Activated B cell treated with CpG ODN at 0.5 μM for 24 hours (primary cell): ENCODE measurements around the gene RERE. TPM values are rescaled to one million over a fixed set of nuclear protein-coding genes. Genes with fewer than 3 reads are reported as not detected.

ENCODE experiments used
- ATAC-seq: fragments of 200-7000 bp; cut with Tn5 transposase; one replicate; pipeline ENCODE4 v1.10.0; 2021; ENCODE audit warnings: low read depth, mild to moderate bottlenecking, moderate library complexity
- CTCF ChIA-PET: fragments of 350-600 bp; sonication (Branson Sonifier 250); formaldehyde crosslinking; loops from one replicate; lab custom pipeline; 2021; ENCODE audit warnings: antibody characterized with exemption; lab: Charles Lee
- POLR2A ChIA-PET: fragments of 350-600 bp; sonication (Branson Sonifier 250); formaldehyde crosslinking; loops from one replicate; lab custom pipeline; 2021; ENCODE audit warnings: antibody characterized with exemption; lab: Charles Lee
- DNase-seq: peaks from one replicate; pipeline ENCODE4 v3.0.0; 2022
- H3K27ac Mint-ChIP-seq: one replicate; pipeline ENCODE4 v1.8.0; 2020; ENCODE audit warnings: mixed read lengths
- H3K27me3 Mint-ChIP-seq: one replicate; pipeline ENCODE4 v1.8.0; 2021; ENCODE audit warnings: mixed read lengths
- H3K36me3 Mint-ChIP-seq: one replicate; pipeline ENCODE4 v1.8.0; 2021; ENCODE audit warnings: low read depth, mixed read lengths
- H3K4me1 Mint-ChIP-seq: one replicate; pipeline ENCODE4 v1.8.0; 2021; ENCODE audit warnings: mixed read lengths
- H3K4me3 Mint-ChIP-seq: one replicate; pipeline ENCODE4 v1.8.0; 2020; ENCODE audit warnings: mild to moderate bottlenecking, mixed read lengths
- H3K9me3 Mint-ChIP-seq: one replicate; pipeline ENCODE4 v1.8.0; 2020; ENCODE audit warnings: mixed read lengths
- intact Hi-C: fragments of 100-400 bp; cut with micrococcal nuclease; formaldehyde crosslinking; loops from one replicate; pipeline ENCODE4 v1.15.1; 2024
- total RNA-seq: library from RNA; stranded (reverse); gene quantifications from 2 replicates; pipeline ENCODE4 v1.2.3, GENCODE V29; 2022
- TF ChIP-seq, protein P1 (sequence below): fragments of 200-600 bp; IDR thresholded peaks from one replicate; pipeline ENCODE4 v1.8.0; 2022; ENCODE audit warnings: antibody characterized with exemption, mild to moderate bottlenecking

Gene RERE
- total RNA-seq, 1 donor from 2014 or later = 98.8 TPM

DNA sequence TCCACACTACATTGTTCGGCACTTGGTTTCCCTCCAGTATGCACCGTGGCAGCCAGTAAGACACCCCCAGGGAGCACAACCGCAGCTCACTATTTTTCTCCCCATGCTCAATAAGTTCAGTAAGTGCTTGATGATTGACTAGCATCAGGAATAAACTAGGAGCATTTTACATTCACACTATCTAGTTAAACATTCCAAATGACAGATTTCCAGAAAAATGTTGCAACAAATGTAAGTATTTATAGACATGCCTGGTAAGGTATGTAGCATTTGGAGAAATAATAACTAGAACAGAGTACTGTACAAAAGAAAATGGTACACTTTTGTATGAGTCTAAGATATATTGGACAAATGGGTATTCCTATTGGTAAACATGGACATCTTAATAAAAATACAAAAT is 406.6 kb downstream of the RERE start:
- POLR2A ChIA-PET = interaction anchor here (2.3 kb wide), 1 partner anchor 21 kb away, joined by 7 read pairs; no protein-coding TSS in a partner anchor
- TF ChIP-seq, protein P1, sequence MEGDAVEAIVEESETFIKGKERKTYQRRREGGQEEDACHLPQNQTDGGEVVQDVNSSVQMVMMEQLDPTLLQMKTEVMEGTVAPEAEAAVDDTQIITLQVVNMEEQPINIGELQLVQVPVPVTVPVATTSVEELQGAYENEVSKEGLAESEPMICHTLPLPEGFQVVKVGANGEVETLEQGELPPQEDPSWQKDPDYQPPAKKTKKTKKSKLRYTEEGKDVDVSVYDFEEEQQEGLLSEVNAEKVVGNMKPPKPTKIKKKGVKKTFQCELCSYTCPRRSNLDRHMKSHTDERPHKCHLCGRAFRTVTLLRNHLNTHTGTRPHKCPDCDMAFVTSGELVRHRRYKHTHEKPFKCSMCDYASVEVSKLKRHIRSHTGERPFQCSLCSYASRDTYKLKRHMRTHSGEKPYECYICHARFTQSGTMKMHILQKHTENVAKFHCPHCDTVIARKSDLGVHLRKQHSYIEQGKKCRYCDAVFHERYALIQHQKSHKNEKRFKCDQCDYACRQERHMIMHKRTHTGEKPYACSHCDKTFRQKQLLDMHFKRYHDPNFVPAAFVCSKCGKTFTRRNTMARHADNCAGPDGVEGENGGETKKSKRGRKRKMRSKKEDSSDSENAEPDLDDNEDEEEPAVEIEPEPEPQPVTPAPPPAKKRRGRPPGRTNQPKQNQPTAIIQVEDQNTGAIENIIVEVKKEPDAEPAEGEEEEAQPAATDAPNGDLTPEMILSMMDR = no peak
- DNase-seq (no peak), ATAC-seq (no peak)
- H3K27me3 Mint-ChIP-seq = no peaks in the 10 kb centered on the region
- H3K9me3 Mint-ChIP-seq = no peaks in the 10 kb centered on the region
- no peak overlapping the region for H3K4me3 Mint-ChIP-seq
- CTCF ChIA-PET = interaction anchor here (0.9 to 2.1 kb wide), 4 partner anchors 27 to 448 kb away, joined by 3 to 7 read pairs (median 4); no protein-coding TSS in a partner anchor
- intact Hi-C loops = no loop called here
- peaks cover 71% of the 10 kb centered on the region for H3K36me3 Mint-ChIP-seq
- peak overlapping the region; percentile 32 for H3K27ac Mint-ChIP-seq
- peaks cover 44% of the 10 kb centered on the region for H3K4me1 Mint-ChIP-seq

DNA sequence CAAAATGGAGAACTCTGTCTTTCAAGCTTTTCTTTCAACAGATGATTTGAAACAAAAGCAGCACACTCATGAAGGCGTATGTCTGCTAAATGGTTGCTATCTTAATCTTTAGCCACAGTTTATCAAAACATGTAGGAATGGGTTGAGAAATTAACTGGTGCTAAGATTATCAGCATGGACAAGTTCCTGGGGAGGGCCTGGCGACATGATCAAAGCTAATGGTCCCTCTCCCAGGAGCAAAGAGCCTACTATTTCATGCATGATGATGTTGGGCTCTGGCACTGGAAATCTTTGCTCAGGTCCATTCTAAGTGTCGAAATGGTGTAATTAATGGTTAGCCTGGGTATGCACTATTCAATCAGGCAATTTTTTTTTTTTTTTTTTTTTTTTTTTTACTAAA is 407.8 kb downstream of the RERE start:
- intact Hi-C loops = loop anchor here (1.0 to 10.0 kb wide), 6 partner anchors 13 to 435 kb away; no protein-coding TSS in a partner anchor
- peaks cover 41% of the 10 kb centered on the region for H3K4me1 Mint-ChIP-seq

GRCh38 chr1:8409106-8409505 is 408.3 kb downstream of the RERE start:
- DNase-seq (no peak), ATAC-seq (peak; percentile 78)
- Mint-ChIP-seq H3K4me3 (peak overlapping the region; percentile 0), H3K9me3 (no peaks in the 10 kb centered on the region), H3K4me1 (peaks cover 44% of the 10 kb centered on the region), H3K36me3 (peaks cover 67% of the 10 kb centered on the region), H3K27ac (peak overlapping the region; percentile 54), H3K27me3 (no peaks in the 10 kb centered on the region)
- intact Hi-C loops = loop anchor here (1.0 to 10.0 kb wide), 6 partner anchors 14 to 436 kb away; no protein-coding TSS in a partner anchor
- CTCF ChIA-PET = interaction anchor here (0.6 to 2.9 kb wide), 32 partner anchors 10 to 440 kb away, joined by 3 to 25 read pairs (median 5); no protein-coding TSS in a partner anchor
- POLR2A ChIA-PET = interaction anchor here (0.7 to 2.3 kb wide), 5 partner anchors 15 to 466 kb away, joined by 3 to 12 read pairs (median 3); no protein-coding TSS in a partner anchor
- TF ChIP-seq, protein P1 = no peak

More for the DNA sequence above, 407.8 kb downstream of the RERE start:
- CTCF ChIA-PET = interaction anchor here (0.7 to 2.9 kb wide), 29 partner anchors 9 to 440 kb away, joined by 3 to 25 read pairs (median 5); no protein-coding TSS in a partner anchor
- no peaks in the 10 kb centered on the region for H3K9me3 Mint-ChIP-seq
- TF ChIP-seq, protein P1 = no peak
- DNase-seq (no peak), ATAC-seq (no peak)
- peak overlapping the region; percentile 54 for H3K27ac Mint-ChIP-seq
- H3K4me3 Mint-ChIP-seq = peak overlapping the region; percentile 0
- H3K36me3 Mint-ChIP-seq = peaks cover 69% of the 10 kb centered on the region
- POLR2A ChIA-PET = interaction anchor here (0.7 to 2.3 kb wide), 5 partner anchors 14 to 467 kb away, joined by 3 to 12 read pairs (median 3); no protein-coding TSS in a partner anchor
- H3K27me3 Mint-ChIP-seq = no peaks in the 10 kb centered on the region

DNA sequence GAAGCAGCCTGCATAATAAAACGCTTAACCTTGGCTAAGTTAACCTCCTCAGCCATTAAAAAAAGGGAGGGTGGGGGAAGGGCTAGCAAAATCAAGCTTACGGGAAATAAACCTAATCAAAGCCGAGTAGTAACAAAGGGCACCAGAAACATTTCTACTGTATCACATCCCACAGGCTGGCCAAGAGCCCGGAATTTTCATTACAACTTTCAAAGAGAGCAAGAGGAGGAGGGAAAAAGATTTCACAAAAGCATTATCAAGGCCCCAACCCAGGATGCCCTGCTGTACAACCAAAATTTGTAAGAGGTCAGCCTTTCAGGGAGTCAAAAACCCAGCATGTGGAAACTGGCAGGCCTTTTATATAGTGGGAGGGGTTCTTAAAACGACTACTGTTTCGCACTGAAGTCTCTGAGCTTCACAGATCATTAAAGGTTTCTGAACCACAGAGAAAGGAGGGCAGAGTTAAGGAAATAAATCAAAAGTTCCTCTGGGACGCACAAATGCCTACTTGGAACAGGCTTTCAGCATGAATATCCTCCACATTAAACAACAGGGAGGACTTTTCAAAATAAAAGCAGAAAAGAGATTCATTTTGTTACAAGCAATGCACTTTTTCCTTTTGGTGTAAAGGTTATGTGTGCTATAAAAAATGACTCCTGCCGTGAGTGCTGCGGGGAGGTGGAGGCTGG is 409.1 kb downstream of the RERE start:
- TF ChIP-seq, protein P1 = no peak
- DNase-seq = no peak
- H3K27ac Mint-ChIP-seq = peak overlapping the region; percentile 54
- no peaks in the 10 kb centered on the region for H3K9me3 Mint-ChIP-seq
- no peak overlapping the region for H3K4me3 Mint-ChIP-seq
- H3K36me3 Mint-ChIP-seq = peaks cover 61% of the 10 kb centered on the region
- H3K4me1 Mint-ChIP-seq = peaks cover 44% of the 10 kb centered on the region
- CTCF ChIA-PET = interaction anchor here (0.6 to 2.9 kb wide), 20 partner anchors 11 to 441 kb away, joined by 3 to 25 read pairs (median 7); no protein-coding TSS in a partner anchor
- ATAC-seq = no peak
- H3K27me3 Mint-ChIP-seq = no peaks in the 10 kb centered on the region
- POLR2A ChIA-PET = interaction anchor here (0.8 to 1.3 kb wide), 2 partner anchors 11 to 15 kb away, joined by 3 to 12 read pairs; no protein-coding TSS in a partner anchor
- intact Hi-C loops = loop anchor here (2.0 to 10.0 kb wide), 4 partner anchors 15 to 437 kb away; no protein-coding TSS in a partner anchor
